ENCODE results near the gene ATN1.
A peak's percentile ranks its signal among the peaks of the same experiment; 100 is the strongest.

Gene ATN1

DNA sequence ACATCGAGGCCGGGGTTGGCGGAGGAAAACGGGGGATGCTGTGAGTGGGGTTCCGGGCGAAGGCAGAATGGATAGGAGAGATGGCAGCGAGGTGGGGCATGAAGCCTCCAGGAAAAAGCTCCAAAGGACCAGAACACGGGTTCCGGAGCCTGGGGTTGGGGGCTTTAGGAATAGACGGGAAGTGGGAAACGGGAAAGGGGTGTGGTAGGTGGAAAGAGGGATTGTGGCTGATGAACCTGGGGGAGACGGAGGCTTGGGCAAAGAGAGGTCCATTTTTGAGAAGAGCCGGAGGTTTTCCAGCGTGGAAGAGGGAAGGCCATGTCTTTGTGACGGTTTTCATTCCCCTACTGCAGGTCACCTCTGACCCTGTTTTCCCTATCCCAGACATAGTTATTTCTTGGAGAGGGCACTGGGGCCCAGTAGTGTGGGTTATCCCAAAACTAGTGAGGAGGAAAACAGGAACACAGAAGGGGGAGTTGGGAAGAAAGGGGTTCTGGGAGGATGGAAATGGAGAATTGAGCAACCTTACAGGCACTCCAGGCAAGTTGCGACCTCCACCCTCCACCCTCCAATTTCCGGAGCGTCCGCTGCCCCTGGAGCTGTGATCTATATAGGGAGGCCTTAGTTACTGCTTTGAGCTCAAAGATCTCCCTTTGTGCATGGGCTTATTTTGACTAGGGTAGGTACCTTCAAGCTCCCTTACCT, 1.1 kb downstream of the ATN1 start:
- no peak for DNase-seq

DNA sequence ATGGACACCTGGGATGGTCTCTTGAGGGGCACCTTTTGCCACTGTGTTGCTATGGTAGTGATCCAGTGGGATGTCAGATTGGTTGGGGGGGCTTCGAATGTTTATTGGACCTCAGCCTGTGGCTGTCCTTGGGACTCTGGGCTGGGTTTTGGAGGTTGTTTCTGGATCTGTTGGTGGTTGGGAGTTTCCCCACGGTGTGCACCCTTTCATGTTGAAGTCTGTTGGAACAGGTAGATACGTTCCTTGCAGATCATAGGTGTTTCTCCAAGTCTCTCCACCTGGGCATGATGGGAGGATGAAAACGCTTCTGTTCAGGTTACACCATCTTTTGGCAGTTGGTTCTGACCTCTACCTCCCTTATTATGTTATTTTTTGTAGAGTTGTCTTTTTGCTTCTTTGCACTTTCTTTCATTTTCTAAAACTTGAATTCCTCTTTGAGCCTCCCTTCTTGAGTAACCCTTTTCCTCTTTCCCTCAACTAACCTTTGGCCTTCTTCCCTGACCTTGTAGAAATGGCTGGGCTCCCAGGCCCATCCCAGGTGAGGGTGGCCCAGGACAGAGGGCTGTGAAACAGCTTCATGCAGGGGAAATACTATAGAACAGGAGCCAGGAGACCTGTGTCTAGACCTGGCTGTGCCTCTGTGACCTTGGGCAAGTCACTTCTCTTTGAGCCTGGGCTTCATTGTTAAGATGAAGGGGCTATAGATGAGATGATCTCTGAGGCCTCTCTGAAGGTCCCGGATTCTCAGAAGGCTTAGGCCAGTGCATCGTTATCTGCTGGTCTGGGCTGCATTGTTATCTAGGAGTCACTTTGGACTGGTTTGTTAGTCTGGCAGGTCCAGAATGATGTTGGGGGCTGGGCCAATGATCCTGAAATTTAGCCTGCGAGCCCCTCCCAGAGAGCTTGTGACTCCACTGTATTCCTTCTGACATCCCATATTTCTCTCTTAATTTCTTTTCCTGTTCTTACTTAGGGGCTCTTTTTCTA, 2.0 kb downstream of the ATN1 start:
- DNase-seq: no peak

DNA sequence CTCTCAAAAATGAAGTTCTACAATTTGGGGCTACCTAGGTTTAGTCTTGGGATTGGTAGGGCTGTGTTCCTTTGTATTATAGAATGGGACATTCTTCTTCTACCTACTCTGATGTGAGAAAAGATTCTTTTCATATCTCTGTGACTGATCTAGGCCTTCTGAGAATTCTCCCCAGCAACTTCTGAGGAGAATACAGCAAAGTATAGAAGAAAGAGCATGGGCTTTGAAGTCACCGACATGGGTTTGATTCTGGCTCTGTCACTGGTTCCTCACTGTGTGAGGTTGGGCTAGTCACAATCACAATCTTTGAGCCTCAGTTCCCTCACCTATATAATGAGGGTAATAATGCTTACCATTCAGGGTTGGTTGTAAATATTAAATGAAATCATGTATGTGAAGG, 5.0 kb downstream of the ATN1 start:
- DNase-seq: no peak

DNA sequence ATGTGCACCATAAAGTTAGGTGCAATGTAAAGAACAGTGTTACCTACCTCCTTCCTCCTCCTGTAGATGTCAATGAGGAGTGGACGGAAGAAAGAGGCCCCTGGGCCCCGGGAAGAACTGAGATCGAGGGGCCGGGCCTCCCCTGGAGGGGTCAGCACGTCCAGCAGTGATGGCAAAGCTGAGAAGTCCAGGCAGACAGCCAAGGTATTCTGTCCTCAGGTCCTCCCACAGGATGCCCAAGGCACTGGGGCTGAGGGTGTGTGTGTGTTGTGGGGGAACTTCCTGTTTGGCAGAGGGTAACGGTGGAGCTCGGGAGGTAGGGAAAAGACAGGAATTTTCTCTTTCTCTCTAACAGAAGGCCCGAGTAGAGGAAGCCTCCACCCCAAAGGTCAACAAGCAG, 6.4 kb downstream of the ATN1 start:
- no peak for DNase-seq

DNA sequence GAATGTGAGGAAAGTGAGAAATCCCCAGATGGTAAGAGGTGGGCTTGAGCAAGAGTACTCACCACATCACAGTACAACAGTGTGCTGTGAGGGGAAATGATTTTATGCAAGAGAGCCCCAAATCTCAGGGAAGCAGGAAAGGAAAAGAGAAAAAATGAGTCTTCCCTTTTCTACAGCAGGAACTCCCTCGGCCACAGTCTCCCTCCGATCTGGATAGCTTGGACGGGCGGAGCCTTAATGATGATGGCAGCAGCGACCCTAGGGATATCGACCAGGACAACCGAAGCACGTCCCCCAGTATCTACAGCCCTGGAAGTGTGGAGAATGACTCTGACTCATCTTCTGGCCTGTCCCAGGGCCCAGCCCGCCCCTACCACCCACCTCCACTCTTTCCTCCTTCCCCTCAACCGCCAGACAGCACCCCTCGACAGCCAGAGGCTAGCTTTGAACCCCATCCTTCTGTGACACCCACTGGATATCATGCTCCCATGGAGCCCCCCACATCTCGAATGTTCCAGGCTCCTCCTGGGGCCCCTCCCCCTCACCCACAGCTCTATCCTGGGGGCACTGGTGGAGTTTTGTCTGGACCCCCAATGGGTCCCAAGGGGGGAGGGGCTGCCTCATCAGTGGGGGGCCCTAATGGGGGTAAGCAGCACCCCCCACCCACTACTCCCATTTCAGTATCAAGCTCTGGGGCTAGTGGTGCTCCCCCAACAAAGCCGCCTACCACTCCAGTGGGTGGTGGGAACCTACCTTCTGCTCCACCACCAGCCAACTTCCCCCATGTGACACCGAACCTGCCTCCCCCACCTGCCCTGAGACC, 7.8 kb downstream of the ATN1 start:
- no peak for DNase-seq

DNA sequence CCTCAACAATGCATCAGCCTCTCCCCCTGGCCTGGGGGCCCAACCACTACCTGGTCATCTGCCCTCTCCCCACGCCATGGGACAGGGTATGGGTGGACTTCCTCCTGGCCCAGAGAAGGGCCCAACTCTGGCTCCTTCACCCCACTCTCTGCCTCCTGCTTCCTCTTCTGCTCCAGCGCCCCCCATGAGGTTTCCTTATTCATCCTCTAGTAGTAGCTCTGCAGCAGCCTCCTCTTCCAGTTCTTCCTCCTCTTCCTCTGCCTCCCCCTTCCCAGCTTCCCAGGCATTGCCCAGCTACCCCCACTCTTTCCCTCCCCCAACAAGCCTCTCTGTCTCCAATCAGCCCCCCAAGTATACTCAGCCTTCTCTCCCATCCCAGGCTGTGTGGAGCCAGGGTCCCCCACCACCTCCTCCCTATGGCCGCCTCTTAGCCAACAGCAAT, 8.5 kb downstream of the ATN1 start:
- no peak for DNase-seq

DNA sequence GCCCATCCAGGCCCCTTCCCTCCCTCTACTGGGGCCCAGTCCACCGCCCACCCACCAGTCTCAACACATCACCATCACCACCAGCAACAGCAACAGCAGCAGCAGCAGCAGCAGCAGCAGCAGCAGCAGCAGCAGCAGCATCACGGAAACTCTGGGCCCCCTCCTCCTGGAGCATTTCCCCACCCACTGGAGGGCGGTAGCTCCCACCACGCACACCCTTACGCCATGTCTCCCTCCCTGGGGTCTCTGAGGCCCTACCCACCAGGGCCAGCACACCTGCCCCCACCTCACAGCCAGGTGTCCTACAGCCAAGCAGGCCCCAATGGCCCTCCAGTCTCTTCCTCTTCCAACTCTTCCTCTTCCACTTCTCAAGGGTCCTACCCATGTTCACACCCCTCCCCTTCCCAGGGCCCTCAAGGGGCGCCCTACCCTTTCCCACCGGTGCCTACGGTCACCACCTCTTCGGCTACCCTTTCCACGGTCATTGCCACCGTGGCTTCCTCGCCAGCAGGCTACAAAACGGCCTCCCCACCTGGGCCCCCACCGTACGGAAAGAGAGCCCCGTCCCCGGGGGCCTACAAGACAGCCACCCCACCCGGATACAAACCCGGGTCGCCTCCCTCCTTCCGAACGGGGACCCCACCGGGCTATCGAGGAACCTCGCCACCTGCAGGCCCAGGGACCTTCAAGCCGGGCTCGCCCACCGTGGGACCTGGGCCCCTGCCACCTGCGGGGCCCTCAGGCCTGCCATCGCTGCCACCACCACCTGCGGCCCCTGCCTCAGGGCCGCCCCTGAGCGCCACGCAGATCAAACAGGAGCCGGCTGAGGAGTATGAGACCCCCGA, 9.1 kb downstream of the ATN1 start:
- DNase-seq: no peak

DNA sequence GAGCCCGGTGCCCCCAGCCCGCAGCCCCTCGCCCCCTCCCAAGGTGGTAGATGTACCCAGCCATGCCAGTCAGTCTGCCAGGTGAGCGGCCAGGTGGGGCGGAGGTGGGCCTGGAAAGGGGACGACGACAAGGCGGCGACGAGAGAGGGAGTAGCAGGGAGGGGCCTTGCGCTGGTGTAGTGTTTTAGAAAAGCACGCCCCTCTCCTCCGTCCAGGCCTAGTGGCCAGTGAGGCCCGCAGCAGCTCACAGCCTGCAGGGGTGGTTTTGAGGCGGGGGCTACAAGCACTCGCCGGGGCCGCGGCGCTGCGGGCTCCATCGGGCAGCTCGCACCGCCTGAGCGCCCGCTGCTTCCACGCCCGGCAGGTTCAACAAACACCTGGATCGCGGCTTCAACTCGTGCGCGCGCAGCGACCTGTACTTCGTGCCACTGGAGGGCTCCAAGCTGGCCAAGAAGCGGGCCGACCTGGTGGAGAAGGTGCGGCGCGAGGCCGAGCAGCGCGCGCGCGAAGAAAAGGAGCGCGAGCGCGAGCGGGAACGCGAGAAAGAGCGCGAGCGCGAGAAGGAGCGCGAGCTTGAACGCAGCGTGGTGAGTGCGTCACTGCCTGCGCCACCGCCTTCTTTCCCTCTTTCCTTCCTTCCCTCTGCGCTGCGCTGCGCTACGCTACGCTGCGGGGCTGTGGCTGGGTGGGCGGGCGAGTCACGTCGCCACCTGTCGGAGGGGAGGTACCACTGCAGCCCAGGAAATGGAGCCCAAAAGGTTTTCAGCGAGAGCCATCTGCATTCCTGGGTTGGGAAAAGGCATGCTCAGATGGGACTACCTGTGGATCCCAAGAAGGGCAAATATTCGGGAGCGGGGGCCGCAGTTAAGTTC, 10.0 kb downstream of the ATN1 start:
- peak; percentile 93 for DNase-seq

DNA sequence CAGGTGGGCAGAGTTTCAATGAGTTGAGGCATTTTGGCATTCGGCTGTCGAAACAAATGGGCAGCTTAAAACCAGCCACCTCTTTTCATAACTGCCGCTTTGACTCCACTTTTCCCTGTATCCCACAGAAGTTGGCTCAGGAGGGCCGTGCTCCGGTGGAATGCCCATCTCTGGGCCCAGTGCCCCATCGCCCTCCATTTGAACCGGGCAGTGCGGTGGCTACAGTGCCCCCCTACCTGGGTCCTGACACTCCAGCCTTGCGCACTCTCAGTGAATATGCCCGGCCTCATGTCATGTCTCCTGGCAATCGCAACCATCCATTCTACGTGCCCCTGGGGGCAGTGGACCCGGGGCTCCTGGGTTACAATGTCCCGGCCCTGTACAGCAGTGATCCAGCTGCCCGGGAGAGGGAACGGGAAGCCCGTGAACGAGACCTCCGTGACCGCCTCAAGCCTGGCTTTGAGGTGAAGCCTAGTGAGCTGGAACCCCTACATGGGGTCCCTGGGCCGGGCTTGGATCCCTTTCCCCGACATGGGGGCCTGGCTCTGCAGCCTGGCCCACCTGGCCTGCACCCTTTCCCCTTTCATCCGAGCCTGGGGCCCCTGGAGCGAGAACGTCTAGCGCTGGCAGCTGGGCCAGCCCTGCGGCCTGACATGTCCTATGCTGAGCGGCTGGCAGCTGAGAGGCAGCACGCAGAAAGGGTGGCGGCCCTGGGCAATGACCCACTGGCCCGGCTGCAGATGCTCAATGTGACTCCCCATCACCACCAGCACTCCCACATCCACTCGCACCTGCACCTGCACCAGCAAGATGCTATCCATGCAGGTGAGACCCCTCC, 10.8 kb downstream of the ATN1 start:
- no peak for DNase-seq

DNA sequence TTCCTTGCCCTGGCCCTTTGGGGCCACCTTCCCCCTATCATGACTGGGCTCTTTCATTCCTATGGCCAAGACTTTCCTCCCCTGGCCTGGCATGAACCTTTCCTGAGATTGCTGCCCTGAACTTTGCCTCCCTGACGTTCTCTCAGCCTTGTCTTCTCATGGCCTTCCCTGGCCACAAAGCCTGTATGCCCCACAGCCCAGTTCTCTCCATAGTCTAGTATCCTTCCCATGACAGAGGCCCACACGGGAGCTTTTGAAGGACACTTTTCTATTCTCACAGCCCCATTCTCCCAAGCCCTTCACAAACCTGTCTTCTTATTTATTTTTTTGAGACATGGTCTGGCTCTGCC, 11.4 kb downstream of the ATN1 start:
- no peak for DNase-seq

DNA sequence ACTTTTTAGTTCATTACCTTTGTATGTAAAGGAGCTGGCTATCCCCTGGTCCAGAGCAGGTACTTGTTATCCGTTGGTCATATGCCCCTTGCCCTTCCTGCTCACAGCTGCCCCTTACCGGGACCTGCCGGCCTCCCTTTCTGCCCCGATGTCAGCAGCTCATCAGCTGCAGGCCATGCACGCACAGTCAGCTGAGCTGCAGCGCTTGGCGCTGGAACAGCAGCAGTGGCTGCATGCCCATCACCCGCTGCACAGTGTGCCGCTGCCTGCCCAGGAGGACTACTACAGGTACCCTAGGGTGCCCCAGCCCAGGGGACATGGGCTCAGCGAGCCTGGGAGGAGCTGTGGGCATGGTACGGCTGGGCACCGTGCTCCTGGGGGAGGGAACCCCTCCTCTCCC, 13.5 kb downstream of the ATN1 start:
- DNase-seq: no peak

DNA sequence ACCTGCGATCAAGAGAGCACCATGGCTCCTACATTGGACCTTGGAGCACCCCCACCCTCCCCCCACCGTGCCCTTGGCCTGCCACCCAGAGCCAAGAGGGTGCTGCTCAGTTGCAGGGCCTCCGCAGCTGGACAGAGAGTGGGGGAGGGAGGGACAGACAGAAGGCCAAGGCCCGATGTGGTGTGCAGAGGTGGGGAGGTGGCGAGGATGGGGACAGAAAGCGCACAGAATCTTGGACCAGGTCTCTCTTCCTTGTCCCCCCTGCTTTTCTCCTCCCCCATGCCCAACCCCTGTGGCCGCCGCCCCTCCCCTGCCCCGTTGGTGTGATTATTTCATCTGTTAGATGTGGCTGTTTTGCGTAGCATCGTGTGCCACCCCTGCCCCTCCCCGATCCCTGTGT, 14.0 kb downstream of the ATN1 start:
- no peak for DNase-seq

DNA sequence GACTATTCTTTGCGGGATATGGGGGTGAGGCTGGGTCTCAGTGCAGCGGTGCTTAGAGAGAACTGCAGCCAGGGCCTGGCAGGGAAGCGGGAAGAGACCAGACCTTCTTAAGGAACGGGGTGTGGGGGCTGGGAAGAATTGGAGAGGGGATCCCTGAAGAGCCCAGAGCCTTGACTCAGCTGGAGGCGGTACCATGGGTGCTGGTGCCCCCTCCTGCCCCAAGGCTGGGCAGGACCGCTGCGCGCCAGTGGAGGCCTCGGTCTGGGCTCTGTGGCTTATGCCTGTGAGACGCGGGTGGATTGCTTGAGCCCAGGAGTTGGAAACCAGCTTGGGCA, 14.5 kb downstream of the ATN1 start:
- DNase-seq: no peak

DNA sequence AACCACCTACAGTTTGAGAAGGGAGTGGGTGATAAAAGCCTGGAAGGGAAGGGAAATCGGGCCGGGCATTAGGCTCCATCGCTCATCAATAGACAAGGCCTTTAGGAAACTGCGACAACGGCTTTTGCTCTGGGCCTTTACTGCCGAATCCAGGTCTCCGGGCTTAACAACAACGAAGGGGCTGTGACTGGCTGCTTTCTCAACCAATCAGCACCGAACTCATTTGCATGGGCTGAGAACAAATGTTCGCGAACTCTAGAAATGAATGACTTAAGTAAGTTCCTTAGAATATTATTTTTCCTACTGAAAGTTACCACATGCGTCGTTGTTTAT, 15.6 kb downstream of the ATN1 start:
- peak; percentile 74 for DNase-seq

DNA sequence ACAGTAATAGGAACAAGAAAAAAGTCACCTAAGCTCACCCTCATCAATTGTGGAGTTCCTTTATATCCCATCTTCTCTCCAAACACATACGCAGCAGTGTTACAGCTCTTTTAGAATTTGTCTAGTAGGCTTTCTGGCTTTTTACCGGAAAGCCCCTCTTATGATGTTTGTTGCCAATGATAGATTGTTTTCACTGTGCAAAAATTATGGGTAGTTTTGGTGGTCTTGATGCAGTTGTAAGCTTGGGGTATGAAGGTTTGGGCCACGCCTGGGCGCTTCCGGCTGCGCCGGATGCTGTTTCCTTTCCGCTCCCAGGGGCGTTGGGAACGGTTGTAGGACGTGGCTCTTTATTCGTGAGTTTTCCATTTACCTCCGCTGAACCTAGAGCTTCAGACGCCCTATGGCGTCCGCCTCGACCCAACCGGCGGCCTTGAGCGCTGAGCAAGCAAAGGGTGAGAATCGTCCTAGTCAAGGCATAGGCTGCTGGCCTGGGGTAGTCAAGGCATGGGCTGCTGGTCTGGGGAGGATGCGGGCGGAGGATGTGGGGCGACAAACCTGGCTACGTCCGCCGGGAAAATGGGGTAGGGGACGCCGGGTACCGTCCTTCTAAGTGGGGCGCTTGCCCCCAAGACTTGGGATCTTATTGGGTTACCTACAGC, 16.1 kb downstream of the ATN1 start, which contains the start of the genes C12orf57 and RNU7-1:
Gene C12orf57 (plus strand): TSS at position 301 of the 659 bp plus-strand sequence. CDS start 100 bp downstream, at position 401.
Gene RNU7-1 (plus strand): TSS at position 95 of the 659 bp plus-strand sequence.
- peak; percentile 84 for DNase-seq

DNA sequence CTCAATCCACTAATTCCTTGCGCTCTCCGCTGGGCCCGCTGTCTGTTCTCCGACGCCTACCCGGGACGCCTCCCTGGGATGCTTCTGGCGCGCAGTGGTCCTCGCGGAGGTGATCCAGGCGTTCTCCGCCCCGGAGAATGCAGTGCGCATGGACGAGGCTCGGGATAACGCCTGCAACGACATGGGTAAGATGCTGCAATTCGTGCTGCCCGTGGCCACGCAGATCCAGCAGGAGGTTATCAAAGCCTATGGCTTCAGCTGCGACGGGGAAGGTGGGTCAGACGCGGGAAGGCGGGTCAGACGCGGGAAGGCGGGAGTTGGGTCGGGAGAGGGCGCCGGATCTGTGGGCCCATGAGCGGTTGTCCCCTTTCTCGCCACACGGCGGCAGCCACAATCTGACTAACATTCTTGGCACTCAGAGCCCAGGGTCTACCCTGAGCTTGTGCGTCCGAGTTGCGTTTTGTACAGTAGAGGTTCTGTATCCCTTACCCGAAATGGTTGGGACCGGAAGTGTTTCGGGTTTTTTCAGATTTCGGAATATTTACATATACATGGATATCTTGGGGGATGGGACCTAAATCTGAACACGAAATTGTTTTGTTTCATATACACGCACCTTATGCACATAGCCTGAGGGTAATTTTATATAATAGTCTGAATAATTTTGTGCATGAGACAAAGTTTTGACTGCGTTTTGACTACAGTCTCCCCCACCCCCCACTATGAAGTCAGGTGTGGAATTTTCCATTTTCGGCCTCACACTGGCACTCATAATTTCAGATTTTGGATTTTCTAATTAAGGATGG, 16.8 kb downstream of the ATN1 start:
- DNase-seq: peak; percentile 84

DNA sequence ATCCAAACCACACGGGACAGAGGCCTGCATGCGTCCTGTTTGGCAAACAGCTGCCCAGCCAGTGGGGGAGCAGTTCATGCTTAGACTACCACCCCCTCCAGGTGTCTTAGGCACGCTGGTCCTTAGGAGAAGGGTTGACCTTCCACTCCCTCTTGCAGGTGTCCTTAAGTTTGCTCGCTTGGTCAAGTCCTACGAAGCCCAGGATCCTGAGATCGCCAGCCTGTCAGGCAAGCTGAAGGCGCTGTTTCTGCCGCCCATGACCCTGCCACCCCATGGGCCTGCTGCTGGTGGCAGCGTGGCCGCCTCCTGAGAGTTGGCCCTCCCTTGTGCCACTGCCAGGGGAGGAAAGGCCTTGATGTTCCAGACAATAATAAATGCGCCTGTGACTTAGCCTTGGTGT, 17.9 kb downstream of the ATN1 start:
- no peak for DNase-seq

DNA sequence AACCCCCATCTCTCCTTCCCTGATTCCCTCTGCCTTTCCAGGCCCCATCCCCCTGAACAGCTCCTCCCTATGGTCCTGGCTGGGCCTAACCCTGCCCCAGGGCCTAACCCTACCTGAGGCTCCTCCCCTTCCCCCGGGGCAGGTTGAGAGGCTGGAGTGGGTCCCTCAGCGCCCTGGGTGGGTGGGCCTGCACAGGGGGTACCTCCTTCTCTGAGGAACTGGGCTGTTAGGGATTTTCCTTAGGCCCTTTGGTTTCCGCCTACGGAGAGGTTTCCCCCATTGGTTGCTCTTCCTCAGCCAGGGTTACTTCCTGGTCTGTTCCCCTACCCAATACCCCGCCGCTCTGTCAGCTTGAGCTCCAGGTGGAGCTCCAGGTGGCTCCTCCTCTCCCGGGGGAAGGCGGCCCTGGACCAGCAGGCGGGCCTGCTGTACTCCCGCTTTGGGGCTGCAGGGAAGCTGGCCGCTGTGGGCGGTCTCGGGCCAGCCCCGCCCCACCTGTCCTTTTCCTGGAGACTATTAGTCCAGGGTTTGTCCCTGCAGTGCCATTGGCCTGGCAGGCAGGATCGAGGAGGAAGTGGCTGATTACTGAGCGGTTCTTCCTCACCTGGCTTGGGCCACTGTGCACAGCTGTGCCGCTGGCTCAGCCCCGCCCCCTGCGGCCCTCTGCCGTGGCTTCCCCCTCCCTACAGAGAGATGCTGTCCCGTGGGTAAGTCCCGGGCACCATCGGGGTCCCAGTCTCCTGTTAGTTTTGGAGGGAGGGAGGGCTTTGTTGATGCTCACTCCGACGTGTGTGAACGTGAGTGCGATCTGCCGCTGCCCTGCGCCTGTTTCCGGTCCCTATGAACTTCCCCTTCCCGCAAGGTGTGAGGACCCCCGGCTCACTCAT, 18.5 kb downstream of the ATN1 start:
- DNase-seq: no peak

Measured in GDM1 (cell line).